ENCODE measurements around the gene KRTAP13-2.

The KRTAP13-2 gene

GRCh38 chr21:30348506-30348905 is 23.6 kb downstream of the KRTAP13-2 start, which contains the start of gene KRTAP23-1:
TSS of gene KRTAP23-1 (minus strand) at chr21:30348606. CDS start at chr21:30348606, 0 bp downstream.
- Histone ChIP-seq H3K4me1 (ENCODE audit: control insufficient read depth, insufficient read depth, low read length) (no peaks in the 10 kb centered on the region), H3K4me3 (ENCODE audit: low read length in 2 of 2) (no peak within 1 kb of the TSS), H3K27ac (ENCODE audit: low read length) (no peak within 1 kb of the TSS), H3K27me3 (ENCODE audit: control insufficient read depth in 1 of 2, insufficient read depth in 2 of 2, low read length in 2 of 2) (no peaks in the 10 kb centered on the region), H3K36me3 (ENCODE audit: control insufficient read depth in 2 of 2, insufficient read depth in 2 of 2, low read length in 2 of 2) (no peaks in the 10 kb centered on the region), H3K9me3 (ENCODE audit: control insufficient read depth in 2 of 2, low read length in 2 of 2) (no peaks in the 10 kb centered on the region), H3K9ac (ENCODE audit: low read length in 2 of 2) (no peak within 1 kb of the TSS)

GRCh38 chr21:30345014-30345413 is 27.1 kb downstream of the KRTAP13-2 start:
- Histone ChIP-seq H3K27ac (ENCODE audit: low read length) (no peak overlapping the region), H3K9me3 (ENCODE audit: control insufficient read depth in 2 of 2, low read length in 2 of 2) (no peaks in the 10 kb centered on the region), H3K4me3 (ENCODE audit: low read length in 2 of 2) (no peak overlapping the region), H3K27me3 (ENCODE audit: control insufficient read depth in 1 of 2, insufficient read depth in 2 of 2, low read length in 2 of 2) (no peaks in the 10 kb centered on the region), H3K4me1 (ENCODE audit: control insufficient read depth, insufficient read depth, low read length) (no peaks in the 10 kb centered on the region), H3K36me3 (ENCODE audit: control insufficient read depth in 2 of 2, insufficient read depth in 2 of 2, low read length in 2 of 2) (no peaks in the 10 kb centered on the region), H3K9ac (ENCODE audit: low read length in 2 of 2) (no peak overlapping the region)

- Histone ChIP-seq H3K9me3 (ENCODE audit: control insufficient read depth in 2 of 2, low read length in 2 of 2) (no peaks in the 10 kb centered on the region), H3K4me1 (ENCODE audit: control insufficient read depth, insufficient read depth, low read length) (no peaks in the 10 kb centered on the region), H3K9ac (ENCODE audit: low read length in 2 of 2) (no peak overlapping the region), H3K27me3 (ENCODE audit: control insufficient read depth in 1 of 2, insufficient read depth in 2 of 2, low read length in 2 of 2) (no peaks in the 10 kb centered on the region), H3K27ac (ENCODE audit: low read length) (no peak overlapping the region), H3K4me3 (ENCODE audit: low read length in 2 of 2) (no peak overlapping the region), H3K36me3 (ENCODE audit: control insufficient read depth in 2 of 2, insufficient read depth in 2 of 2, low read length in 2 of 2) (no peaks in the 10 kb centered on the region)
These were observed 31.1 kb downstream of the KRTAP13-2 start for GRCh38 chr21:30340714-30341573.

- Histone ChIP-seq H3K9me3 (ENCODE audit: control insufficient read depth in 2 of 2, low read length in 2 of 2) (no peaks in the 10 kb centered on the region), H3K36me3 (ENCODE audit: control insufficient read depth in 2 of 2, insufficient read depth in 2 of 2, low read length in 2 of 2) (no peaks in the 10 kb centered on the region), H3K9ac (ENCODE audit: low read length in 2 of 2) (no peak overlapping the region)
These were observed 33.4 kb downstream of the KRTAP13-2 start for GRCh38 chr21:30338717-30339116.

GRCh38 chr21:30337772-30338171 is 34.3 kb downstream of the KRTAP13-2 start:
- H3K36me3 ChIP-seq (ENCODE audit: control insufficient read depth in 2 of 2, insufficient read depth in 2 of 2, low read length in 2 of 2) = no peaks in the 10 kb centered on the region
- no peaks in the 10 kb centered on the region for H3K4me1 ChIP-seq (ENCODE audit: control insufficient read depth, insufficient read depth, low read length)
- H3K27ac ChIP-seq (ENCODE audit: low read length) = no peak overlapping the region
- H3K27me3 ChIP-seq (ENCODE audit: control insufficient read depth in 1 of 2, insufficient read depth in 2 of 2, low read length in 2 of 2) = no peaks in the 10 kb centered on the region
- no peak overlapping the region for H3K4me3 ChIP-seq (ENCODE audit: low read length in 2 of 2)
- H3K9me3 ChIP-seq (ENCODE audit: control insufficient read depth in 2 of 2, low read length in 2 of 2) = no peaks in the 10 kb centered on the region
- H3K9ac ChIP-seq (ENCODE audit: low read length in 2 of 2) = no peak overlapping the region

More at GRCh38 chr21:30338717-30339116, 33.4 kb downstream of the KRTAP13-2 start:
- no peak overlapping the region for H3K4me3 ChIP-seq (ENCODE audit: low read length in 2 of 2)
- no peaks in the 10 kb centered on the region for H3K27me3 ChIP-seq (ENCODE audit: control insufficient read depth in 1 of 2, insufficient read depth in 2 of 2, low read length in 2 of 2)
- no peak overlapping the region for H3K27ac ChIP-seq (ENCODE audit: low read length)
- no peaks in the 10 kb centered on the region for H3K4me1 ChIP-seq (ENCODE audit: control insufficient read depth, insufficient read depth, low read length)

- H3K27ac ChIP-seq (ENCODE audit: low read length) = no peak within 1 kb of the TSS
- no peak within 1 kb of the TSS for H3K9ac ChIP-seq (ENCODE audit: low read length in 2 of 2)
- no peaks in the 10 kb centered on the region for H3K36me3 ChIP-seq (ENCODE audit: control insufficient read depth in 2 of 2, insufficient read depth in 2 of 2, low read length in 2 of 2)
- H3K4me1 ChIP-seq (ENCODE audit: control insufficient read depth, insufficient read depth, low read length) = no peaks in the 10 kb centered on the region
- no peak within 1 kb of the TSS for H3K4me3 ChIP-seq (ENCODE audit: low read length in 2 of 2)
- H3K27me3 ChIP-seq (ENCODE audit: control insufficient read depth in 1 of 2, insufficient read depth in 2 of 2, low read length in 2 of 2) = no peaks in the 10 kb centered on the region
- H3K9me3 ChIP-seq (ENCODE audit: control insufficient read depth in 2 of 2, low read length in 2 of 2) = no peaks in the 10 kb centered on the region
These were observed 34.8 kb downstream of the KRTAP13-2 start, which contains the start of gene KRTAP27-1 for GRCh38 chr21:30337276-30337744. TSS of gene KRTAP27-1 (minus strand) at chr21:30337694. CDS start at chr21:30337668, 26 bp downstream.

GRCh38 chr21:30336596-30336995 is 35.5 kb downstream of the KRTAP13-2 start:
- Histone ChIP-seq H3K4me1 (ENCODE audit: control insufficient read depth, insufficient read depth, low read length) (no peaks in the 10 kb centered on the region), H3K9me3 (ENCODE audit: control insufficient read depth in 2 of 2, low read length in 2 of 2) (no peaks in the 10 kb centered on the region), H3K27me3 (ENCODE audit: control insufficient read depth in 1 of 2, insufficient read depth in 2 of 2, low read length in 2 of 2) (no peaks in the 10 kb centered on the region), H3K36me3 (ENCODE audit: control insufficient read depth in 2 of 2, insufficient read depth in 2 of 2, low read length in 2 of 2) (no peaks in the 10 kb centered on the region), H3K9ac (ENCODE audit: low read length in 2 of 2) (no peak overlapping the region), H3K27ac (ENCODE audit: low read length) (no peak overlapping the region), H3K4me3 (ENCODE audit: low read length in 2 of 2) (no peak overlapping the region)

- H3K36me3 ChIP-seq (ENCODE audit: control insufficient read depth in 2 of 2, insufficient read depth in 2 of 2, low read length in 2 of 2) = no peaks in the 10 kb centered on the region
- no peaks in the 10 kb centered on the region for H3K4me1 ChIP-seq (ENCODE audit: control insufficient read depth, insufficient read depth, low read length)
- no peak overlapping the region for H3K9ac ChIP-seq (ENCODE audit: low read length in 2 of 2)
- no peak overlapping the region for H3K4me3 ChIP-seq (ENCODE audit: low read length in 2 of 2)
- H3K27me3 ChIP-seq (ENCODE audit: control insufficient read depth in 1 of 2, insufficient read depth in 2 of 2, low read length in 2 of 2) = no peaks in the 10 kb centered on the region
- no peak overlapping the region for H3K27ac ChIP-seq (ENCODE audit: low read length)
- no peaks in the 10 kb centered on the region for H3K9me3 ChIP-seq (ENCODE audit: control insufficient read depth in 2 of 2, low read length in 2 of 2)
These were observed 38.3 kb downstream of the KRTAP13-2 start for GRCh38 chr21:30333736-30334135.

GRCh38 chr21:30332681-30333080 is 39.4 kb downstream of the KRTAP13-2 start:
- Histone ChIP-seq H3K27me3 (ENCODE audit: control insufficient read depth in 1 of 2, insufficient read depth in 2 of 2, low read length in 2 of 2) (no peaks in the 10 kb centered on the region), H3K9me3 (ENCODE audit: control insufficient read depth in 2 of 2, low read length in 2 of 2) (no peaks in the 10 kb centered on the region), H3K4me1 (ENCODE audit: control insufficient read depth, insufficient read depth, low read length) (no peaks in the 10 kb centered on the region), H3K9ac (ENCODE audit: low read length in 2 of 2) (no peak overlapping the region), H3K27ac (ENCODE audit: low read length) (no peak overlapping the region), H3K36me3 (ENCODE audit: control insufficient read depth in 2 of 2, insufficient read depth in 2 of 2, low read length in 2 of 2) (no peaks in the 10 kb centered on the region), H3K4me3 (ENCODE audit: low read length in 2 of 2) (no peak overlapping the region)

GRCh38 chr21:30329203-30329875 is 42.7 kb downstream of the KRTAP13-2 start:
- H3K36me3 ChIP-seq (ENCODE audit: control insufficient read depth in 2 of 2, insufficient read depth in 2 of 2, low read length in 2 of 2) = no peaks in the 10 kb centered on the region
- H3K27me3 ChIP-seq (ENCODE audit: control insufficient read depth in 1 of 2, insufficient read depth in 2 of 2, low read length in 2 of 2) = no peaks in the 10 kb centered on the region
- H3K9ac ChIP-seq (ENCODE audit: low read length in 2 of 2) = no peak overlapping the region
- no peak overlapping the region for H3K27ac ChIP-seq (ENCODE audit: low read length)
- no peaks in the 10 kb centered on the region for H3K9me3 ChIP-seq (ENCODE audit: control insufficient read depth in 2 of 2, low read length in 2 of 2)
- H3K4me1 ChIP-seq (ENCODE audit: control insufficient read depth, insufficient read depth, low read length) = no peaks in the 10 kb centered on the region
- no peak overlapping the region for H3K4me3 ChIP-seq (ENCODE audit: low read length in 2 of 2)
